Ascending aorta (tissue), 2 donors: ENCODE results near the gene LYSMD2. TPM values are rescaled to one million over a fixed set of nuclear protein-coding genes. Genes with fewer than 3 reads are reported as not detected.
A peak's percentile ranks its signal among the peaks of the same experiment; 100 is the strongest.
"Not testable (repeated sequence)": the region's sequence is repeated elsewhere in the genome, so short reads cannot be mapped to it uniquely, and the experiment has no call there.

Source experiments
- DNase-seq, 2 donors: peaks; one replicate each; pipeline ENCODE4 v3.0.0-alpha.2; 2019; ENCODE audit warnings: low spot score in 2 of 2
- H3K27ac ChIP-seq, 2 donors: fragments of 200-600 bp; sonication (generic); one replicate each; pipeline ENCODE4 v1.5.1; 2016 to 2017; ENCODE audit warnings: mild to moderate bottlenecking in 1 of 2
- H3K27me3 ChIP-seq: fragments of 200-600 bp; sonication (generic); one replicate; pipeline ENCODE4 v1.5.1; 2017
- H3K36me3 ChIP-seq, 2 donors: fragments of 200-600 bp; sonication (generic); one replicate each; pipeline ENCODE4 v1.5.1; 2016
- H3K4me1 ChIP-seq, 2 donors: fragments of 200-600 bp; sonication (generic); one replicate each; pipeline ENCODE4 v1.5.1; 2016 to 2017; ENCODE audit warnings: mild to moderate bottlenecking in 1 of 2
- H3K4me3 ChIP-seq, 2 donors: fragments of 200-600 bp; sonication (generic); one replicate each; pipeline ENCODE4 v1.5.1; 2016 to 2017; ENCODE audit warnings: mild to moderate bottlenecking in 1 of 2
- H3K9me3 ChIP-seq, 2 donors: fragments of 200-600 bp; sonication (generic); one replicate each; pipeline ENCODE4 v1.5.1; 2016
- CTCF ChIP-seq, 3 experiments: fragments of 200-600 bp in 2 of 3; fragments of 450-650 bp in 1 of 3; sonication (generic) in 2 of 3; IDR thresholded peaks; one replicate each; pipeline ENCODE4 v1.5.1; 2016 to 2019; ENCODE audit warnings: antibody characterized with exemption in 3 of 3, mild to moderate bottlenecking in 1 of 3, moderate library complexity in 1 of 3
- intact Hi-C: fragments of 100-400 bp; cut with DNase I; formaldehyde crosslinking; loops from one replicate; pipeline ENCODE4 v1.15.1; 2023
- total RNA-seq: library from RNA; depleted of rRNA; stranded (reverse); fragments of >200 nt; gene quantifications from one replicate; pipeline ENCODE4 v1.1.0, GENCODE V29; 2016

The LYSMD2 gene
- total RNA-seq = 45.3 TPM

DNA sequence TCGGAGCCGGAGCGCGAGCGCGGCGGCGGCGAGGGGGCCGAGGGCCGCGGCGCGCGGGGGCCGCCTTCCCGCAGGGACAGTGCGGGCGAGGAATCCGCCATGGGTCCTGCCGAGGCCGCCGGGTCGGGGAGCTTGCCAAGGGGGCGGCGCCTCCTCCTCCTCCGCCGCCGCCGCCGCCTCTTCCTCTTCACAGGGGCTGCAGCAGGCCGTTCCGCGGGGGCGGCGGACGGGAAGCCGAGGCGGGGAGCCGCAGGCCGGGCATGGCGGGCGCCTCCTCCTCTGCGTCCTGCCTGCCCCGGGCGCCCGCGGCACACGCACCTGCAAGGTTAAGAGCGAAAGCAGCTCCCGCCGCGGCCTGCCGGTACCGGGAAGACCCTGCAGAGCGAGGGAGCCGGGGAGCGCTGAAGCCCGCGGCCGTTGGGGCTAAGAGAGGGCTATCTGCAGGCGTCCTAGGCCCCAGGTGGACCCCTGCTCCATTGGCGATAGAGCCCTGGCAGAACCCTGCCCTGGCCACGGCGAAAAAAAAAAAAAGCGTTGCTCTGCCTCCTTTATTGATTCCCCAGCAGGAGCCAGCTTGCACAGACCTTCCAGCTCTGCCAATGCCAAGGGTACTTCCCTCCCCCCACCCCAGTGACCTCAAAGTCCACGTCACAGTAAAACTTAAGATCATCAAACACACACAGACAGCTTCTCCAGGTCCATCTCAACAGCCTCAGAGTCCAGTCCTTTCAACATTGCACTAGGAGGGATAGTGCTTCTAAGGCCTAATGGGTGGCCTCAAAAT lies at the start of gene LYSMD2:
TSS of gene LYSMD2 (minus strand) at position 134 of the 784 bp plus-strand sequence. CDS start at position 101, 33 bp downstream.
- no peak for TF ChIP-seq CTCF (IDR thresholded peaks at IDR 0.05)
- DNase-seq = peak in 1 of 2 donors; percentile 87
- intact Hi-C loops = loop anchor here (2.0 to 5.0 kb wide), 3 partner anchors 13 to 90 kb away; partner anchors contain the start of genes TMOD2 and TMOD3

GRCh38 chr15:51787130-51787529 lies 49.7 kb upstream of the LYSMD2 start:
- H3K9me3 ChIP-seq, H3K4me3 ChIP-seq, DNase-seq, H3K4me1 ChIP-seq, intact Hi-C loops, H3K27me3 ChIP-seq, H3K27ac ChIP-seq: not testable (repeated sequence)
- H3K36me3 ChIP-seq = peaks cover 23 to 37% of the 10 kb centered on the region in 2 donors

More for the DNA sequence above, at the start of gene LYSMD2:
- no peaks in the 10 kb centered on the region for H3K27me3 ChIP-seq
- H3K27ac ChIP-seq = peak within 1 kb of the TSS; percentile 76 to 82
- H3K4me1 ChIP-seq = no peaks in the 10 kb centered on the region
- no peaks in the 10 kb centered on the region for H3K9me3 ChIP-seq
- peak within 1 kb of the TSS; percentile 92 to 93 for H3K4me3 ChIP-seq
- H3K36me3 ChIP-seq = no peaks in the 10 kb centered on the region

GRCh38 chr15:51783967-51784366 lies 46.5 kb upstream of the LYSMD2 start:
- no peaks in the 10 kb centered on the region for H3K9me3 ChIP-seq
- no peak overlapping the region for H3K4me3 ChIP-seq
- intact Hi-C loops = no loop called here
- peaks cover 33 to 49% of the 10 kb centered on the region in 2 donors for H3K36me3 ChIP-seq
- H3K27ac ChIP-seq = no peak overlapping the region
- no peaks in the 10 kb centered on the region for H3K4me1 ChIP-seq
- no peak for TF ChIP-seq CTCF (IDR thresholded peaks at IDR 0.05)
- no peaks in the 10 kb centered on the region for H3K27me3 ChIP-seq
- DNase-seq = no peak

GRCh38 chr15:51782357-51782896 lies 45.0 kb upstream of the LYSMD2 start:
- Histone ChIP-seq H3K4me3 (no peak overlapping the region), H3K4me1 (no peaks in the 10 kb centered on the region), H3K27ac (no peak overlapping the region), H3K27me3 (no peaks in the 10 kb centered on the region), H3K36me3 (peaks cover 29 to 46% of the 10 kb centered on the region in 2 donors), H3K9me3 (no peaks in the 10 kb centered on the region)
- no peak for TF ChIP-seq CTCF (IDR thresholded peaks at IDR 0.05)
- intact Hi-C loops = no loop called here
- no peak for DNase-seq

DNA sequence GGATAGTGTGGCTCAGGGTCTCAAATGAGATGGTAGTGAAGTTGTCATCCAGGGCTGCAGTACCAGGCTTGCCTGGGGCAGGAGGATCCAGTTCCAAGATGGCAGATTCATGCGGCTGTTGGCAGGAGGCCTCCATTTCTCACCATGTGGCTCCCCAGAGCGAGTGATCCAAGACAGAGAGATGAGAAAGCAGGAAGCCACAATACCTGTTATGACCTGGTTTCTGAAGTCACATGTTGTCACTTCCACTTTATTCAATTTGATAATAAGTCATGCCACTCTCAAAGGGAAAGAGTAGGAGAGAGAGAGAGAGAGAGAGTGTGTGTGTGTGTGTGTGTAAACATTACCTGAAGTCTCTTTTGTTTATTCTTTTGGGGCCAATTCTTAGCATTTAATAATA lies 44.1 kb upstream of the LYSMD2 start:
- Histone ChIP-seq H3K4me3 (no peak overlapping the region), H3K27ac (no peak overlapping the region), H3K9me3 (no peaks in the 10 kb centered on the region), H3K27me3 (no peaks in the 10 kb centered on the region), H3K4me1 (no peaks in the 10 kb centered on the region), H3K36me3 (peaks cover 26 to 39% of the 10 kb centered on the region in 2 donors)
- intact Hi-C loops = no loop called here
- no peak for DNase-seq
- no peak for TF ChIP-seq CTCF (IDR thresholded peaks at IDR 0.05)

DNA sequence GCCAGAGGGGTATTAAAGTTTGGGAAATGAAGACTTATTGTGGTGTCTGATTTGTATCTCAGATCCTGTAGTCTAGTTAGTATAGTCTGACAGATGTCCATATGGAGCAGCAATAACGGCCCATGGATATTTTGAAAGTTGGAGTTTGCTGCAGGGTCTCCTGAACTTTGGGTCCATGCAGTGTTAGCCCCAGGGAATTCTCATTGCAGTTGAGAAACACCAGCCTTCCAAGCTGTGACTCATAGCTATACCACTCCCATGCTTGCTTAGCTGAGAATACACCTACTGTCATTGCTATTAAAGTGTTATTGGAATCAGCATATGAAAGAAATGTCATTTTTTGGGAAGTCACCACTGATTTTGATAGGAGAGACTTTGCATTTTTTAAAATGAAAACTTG lies 43.2 kb upstream of the LYSMD2 start:
- no peaks in the 10 kb centered on the region for H3K9me3 ChIP-seq
- TF ChIP-seq CTCF (IDR thresholded peaks at IDR 0.05) = no peak
- DNase-seq = no peak
- no peaks in the 10 kb centered on the region for H3K4me1 ChIP-seq
- H3K36me3 ChIP-seq = peaks cover 21 to 39% of the 10 kb centered on the region in 2 donors
- no peak overlapping the region for H3K27ac ChIP-seq
- intact Hi-C loops = no loop called here
- no peaks in the 10 kb centered on the region for H3K27me3 ChIP-seq
- no peak overlapping the region for H3K4me3 ChIP-seq
